Measurements from ENCODE around the gene KIF23. TPM values are rescaled to one million over a fixed set of nuclear protein-coding genes. Genes with fewer than 3 reads are reported as not detected.

Gene KIF23
- total RNA-seq, 2 experiments from 2014 or later: 54.0 to 61.6 TPM

GRCh38 chr15:69490356-69491037, 76.3 kb downstream of the KIF23 start:
- BruUV-seq (replicated peaks): no TSS peak
- no peak for DNase-seq (ENCODE audit: low spot score)
- Histone ChIP-seq H2AFZ (ENCODE audit: low read length) (no peak overlapping the region), H3K4me2 (ENCODE audit: low read length) (no peak overlapping the region), H3K9me3 (ENCODE audit: low read length) (no peaks in the 10 kb centered on the region), H4K20me1 (ENCODE audit: insufficient read depth, low read length) (no peaks in the 10 kb centered on the region), H3K9me2 (ENCODE audit: insufficient read depth, low read length) (no peaks in the 10 kb centered on the region), H3K4me3 (ENCODE audit: low read depth, low read length, poor library complexity, severe bottlenecking) (no peak overlapping the region), H3K27ac (ENCODE audit: low read depth, low read length, poor library complexity, severe bottlenecking) (no peak overlapping the region), H3K36me3 (ENCODE audit: insufficient read depth, low read length) (no peaks in the 10 kb centered on the region), H3K4me1 (ENCODE audit: insufficient read depth, low read length, poor library complexity, severe bottlenecking) (no peaks in the 10 kb centered on the region), H3K79me2 (ENCODE audit: insufficient read depth, low read depth, low read length) (no peaks in the 10 kb centered on the region)
- TF ChIP-seq, protein P1, sequence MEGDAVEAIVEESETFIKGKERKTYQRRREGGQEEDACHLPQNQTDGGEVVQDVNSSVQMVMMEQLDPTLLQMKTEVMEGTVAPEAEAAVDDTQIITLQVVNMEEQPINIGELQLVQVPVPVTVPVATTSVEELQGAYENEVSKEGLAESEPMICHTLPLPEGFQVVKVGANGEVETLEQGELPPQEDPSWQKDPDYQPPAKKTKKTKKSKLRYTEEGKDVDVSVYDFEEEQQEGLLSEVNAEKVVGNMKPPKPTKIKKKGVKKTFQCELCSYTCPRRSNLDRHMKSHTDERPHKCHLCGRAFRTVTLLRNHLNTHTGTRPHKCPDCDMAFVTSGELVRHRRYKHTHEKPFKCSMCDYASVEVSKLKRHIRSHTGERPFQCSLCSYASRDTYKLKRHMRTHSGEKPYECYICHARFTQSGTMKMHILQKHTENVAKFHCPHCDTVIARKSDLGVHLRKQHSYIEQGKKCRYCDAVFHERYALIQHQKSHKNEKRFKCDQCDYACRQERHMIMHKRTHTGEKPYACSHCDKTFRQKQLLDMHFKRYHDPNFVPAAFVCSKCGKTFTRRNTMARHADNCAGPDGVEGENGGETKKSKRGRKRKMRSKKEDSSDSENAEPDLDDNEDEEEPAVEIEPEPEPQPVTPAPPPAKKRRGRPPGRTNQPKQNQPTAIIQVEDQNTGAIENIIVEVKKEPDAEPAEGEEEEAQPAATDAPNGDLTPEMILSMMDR (conservative IDR thresholded peaks at IDR 0.05; ENCODE audit: low read length): no peak
- no peak for TF ChIP-seq EZH2phosphoT487 (IDR thresholded peaks at IDR 0.05; ENCODE audit: borderline replicate concordance, low read depth, low read length)
- ChIA-PET CTCF (ENCODE audit: unreplicated experiment) (no interaction called here), POLR2A (interaction anchor here (1.1 kb wide), 1 partner anchor 18 kb away, joined by 4 read pairs; no protein-coding TSS in a partner anchor)
- intact Hi-C loops (cut with micrococcal nuclease; ENCODE audit: unreplicated experiment): no loop called here

DNA sequence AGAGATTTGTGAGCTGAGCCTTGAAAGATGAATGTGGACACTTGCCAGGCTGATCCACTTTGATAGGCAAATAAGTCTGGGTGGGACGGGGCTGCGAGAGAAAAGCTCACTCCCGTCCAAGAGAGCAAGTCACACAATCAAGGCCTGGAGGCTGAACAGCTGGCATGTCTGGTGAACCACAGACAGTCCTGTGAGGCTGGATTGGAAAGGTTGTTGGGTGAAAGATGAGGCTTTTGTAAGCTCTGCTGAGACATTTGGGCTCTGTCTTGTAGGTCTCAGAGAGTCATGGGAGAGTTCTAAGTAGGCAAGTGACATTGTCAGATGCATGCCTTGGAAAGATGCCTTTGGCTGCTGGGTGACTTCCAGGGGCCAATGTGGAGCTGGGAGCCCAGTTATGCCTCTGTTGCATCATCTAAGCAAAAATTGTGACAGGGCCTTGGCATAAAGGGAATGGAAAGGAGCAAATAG, 76.9 kb downstream of the KIF23 start:
- ChIA-PET CTCF (ENCODE audit: unreplicated experiment) (no interaction called here), POLR2A (interaction anchor here (1.1 kb wide), 1 partner anchor 19 kb away, joined by 4 read pairs; no protein-coding TSS in a partner anchor)
- H3K79me2 ChIP-seq (ENCODE audit: insufficient read depth, low read depth, low read length): no peaks in the 10 kb centered on the region
- no peak overlapping the region for H3K4me3 ChIP-seq (ENCODE audit: low read depth, low read length, poor library complexity, severe bottlenecking)
- no peaks in the 10 kb centered on the region for H3K9me3 ChIP-seq (ENCODE audit: low read length)
- H2AFZ ChIP-seq (ENCODE audit: low read length): no peak overlapping the region
- H3K27ac ChIP-seq (ENCODE audit: low read depth, low read length, poor library complexity, severe bottlenecking): no peak overlapping the region
- no peak for DNase-seq (ENCODE audit: low spot score)
- no peaks in the 10 kb centered on the region for H3K36me3 ChIP-seq (ENCODE audit: insufficient read depth, low read length)
- no peaks in the 10 kb centered on the region for H4K20me1 ChIP-seq (ENCODE audit: insufficient read depth, low read length)
- H3K9me2 ChIP-seq (ENCODE audit: insufficient read depth, low read length): no peaks in the 10 kb centered on the region
- H3K4me2 ChIP-seq (ENCODE audit: low read length): no peak overlapping the region
- no peaks in the 10 kb centered on the region for H3K4me1 ChIP-seq (ENCODE audit: insufficient read depth, low read length, poor library complexity, severe bottlenecking)
- no TSS peak for BruUV-seq (replicated peaks)
- no peak for TF ChIP-seq EZH2phosphoT487 (IDR thresholded peaks at IDR 0.05; ENCODE audit: borderline replicate concordance, low read depth, low read length)
- TF ChIP-seq, protein P1 (conservative IDR thresholded peaks at IDR 0.05; ENCODE audit: low read length): no peak
- intact Hi-C loops (cut with micrococcal nuclease; ENCODE audit: unreplicated experiment): no loop called here

DNA sequence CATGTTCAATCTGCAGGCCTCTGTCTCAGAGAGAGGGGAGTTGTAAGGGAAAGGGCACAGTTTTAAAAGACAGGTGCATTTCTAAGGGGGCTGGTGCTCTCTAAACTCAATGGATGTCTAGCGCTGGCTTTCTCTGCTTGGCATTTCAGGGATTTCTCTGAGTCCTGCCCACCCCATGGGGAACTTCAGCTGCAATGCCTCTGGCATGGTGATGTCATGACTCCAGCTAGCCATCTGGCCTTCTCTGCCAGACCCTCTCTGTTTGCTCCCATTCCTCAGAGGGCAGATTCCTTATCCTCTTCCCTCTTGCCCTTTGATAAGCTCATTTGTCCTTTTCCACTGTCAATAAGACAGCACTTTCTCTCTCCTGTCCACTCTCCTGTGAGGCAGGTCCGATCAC, 79.3 kb downstream of the KIF23 start:
- no peaks in the 10 kb centered on the region for H3K36me3 ChIP-seq (ENCODE audit: insufficient read depth, low read length)
- H3K9me3 ChIP-seq (ENCODE audit: low read length): no peaks in the 10 kb centered on the region
- ChIA-PET POLR2A (interaction anchor here (0.6 kb wide), 1 partner anchor 1274 kb away, joined by 3 read pairs; no protein-coding TSS in a partner anchor), CTCF (ENCODE audit: unreplicated experiment) (no interaction called here)
- H3K4me1 ChIP-seq (ENCODE audit: insufficient read depth, low read length, poor library complexity, severe bottlenecking): no peaks in the 10 kb centered on the region
- H3K4me3 ChIP-seq (ENCODE audit: low read depth, low read length, poor library complexity, severe bottlenecking): no peak overlapping the region
- no peaks in the 10 kb centered on the region for H3K79me2 ChIP-seq (ENCODE audit: insufficient read depth, low read depth, low read length)
- no TSS peak for BruUV-seq (replicated peaks)
- H4K20me1 ChIP-seq (ENCODE audit: insufficient read depth, low read length): no peaks in the 10 kb centered on the region
- H3K9me2 ChIP-seq (ENCODE audit: insufficient read depth, low read length): no peaks in the 10 kb centered on the region
- H3K4me2 ChIP-seq (ENCODE audit: low read length): no peak overlapping the region
- H2AFZ ChIP-seq (ENCODE audit: low read length): no peak overlapping the region
- no peak for DNase-seq (ENCODE audit: low spot score)
- intact Hi-C loops (cut with micrococcal nuclease; ENCODE audit: unreplicated experiment): no loop called here
- H3K27ac ChIP-seq (ENCODE audit: low read depth, low read length, poor library complexity, severe bottlenecking): no peak overlapping the region
- TF ChIP-seq, protein P1 (conservative IDR thresholded peaks at IDR 0.05; ENCODE audit: low read length): no peak
- no peak for TF ChIP-seq EZH2phosphoT487 (IDR thresholded peaks at IDR 0.05; ENCODE audit: borderline replicate concordance, low read depth, low read length)
